NB4 (cell line): Measurements from ENCODE around the gene KIAA1958.
A peak's percentile ranks its signal among the peaks of the same experiment; 100 is the strongest.

Source experiments
- CTCF ChIP-seq: IDR thresholded peaks from one replicate; pipeline ENCODE4 v1.5.1; 2012; ENCODE audit warnings: low read depth, low read length
- MYC ChIP-seq: IDR thresholded peaks from 2 replicates; pipeline ENCODE4 v1.6.1; 2011; ENCODE audit warnings: low read depth, low read length
- POLR2A ChIP-seq: IDR thresholded peaks from 2 replicates; pipeline ENCODE4 v1.6.1; 2011; ENCODE audit warnings: mild to moderate bottlenecking; ENCODE audit not compliant: insufficient read length; ENCODE audit errors: extremely low read depth
- TF ChIP-seq, protein P1 (sequence below): IDR thresholded peaks from 2 replicates; pipeline ENCODE4 v1.6.1; 2011; ENCODE audit warnings: low read depth, low read length

DNA sequence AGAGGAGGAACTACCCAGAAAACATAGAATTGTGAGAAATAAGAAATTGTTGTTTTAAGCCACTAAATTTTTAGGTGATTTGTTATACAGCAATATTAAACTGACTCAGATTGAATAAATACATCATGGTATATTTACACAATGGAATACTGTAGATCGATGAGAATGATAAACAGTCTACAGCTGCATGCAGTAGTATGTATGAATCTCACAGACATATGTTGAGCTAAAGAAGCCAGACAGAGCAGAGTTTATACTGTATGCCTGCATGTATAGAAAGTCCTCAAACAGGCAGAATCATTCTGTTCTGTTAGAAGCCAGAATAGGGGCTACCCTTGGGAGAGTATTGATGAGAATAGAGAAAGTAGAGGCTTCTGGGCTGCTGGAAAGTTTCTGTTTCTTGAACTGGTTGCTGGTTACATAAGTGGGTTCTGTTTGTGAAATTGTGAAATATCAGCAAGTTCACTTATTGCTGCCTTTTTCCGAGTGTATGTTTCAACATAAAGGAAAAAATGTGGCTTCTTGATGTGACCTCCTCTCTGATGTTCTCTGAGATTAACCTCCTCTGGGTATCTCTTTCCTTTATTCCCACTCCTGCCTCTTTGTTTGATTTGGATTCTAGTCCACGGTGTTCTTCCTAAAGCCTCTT lies 9.6 kb downstream of the KIAA1958 start:
- TF ChIP-seq CTCF = no peak
- peak; percentile 7 for TF ChIP-seq POLR2A
- TF ChIP-seq MYC = peak; percentile 73
- TF ChIP-seq, protein P1, sequence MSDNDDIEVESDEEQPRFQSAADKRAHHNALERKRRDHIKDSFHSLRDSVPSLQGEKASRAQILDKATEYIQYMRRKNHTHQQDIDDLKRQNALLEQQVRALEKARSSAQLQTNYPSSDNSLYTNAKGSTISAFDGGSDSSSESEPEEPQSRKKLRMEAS = peak; percentile 47; the same call in 1 of the 2 replicates
